Fibroblast of skin of scalp (primary cell): Measurements from ENCODE around the gene GALNT9. TPM values are rescaled to one million over a fixed set of nuclear protein-coding genes. Genes with fewer than 3 reads are reported as not detected.
"Not testable (repeated sequence)": the region's sequence is repeated elsewhere in the genome, so short reads cannot be mapped to it uniquely, and the experiment has no call there.

Experiments
- DNase-seq: peaks from one replicate; pipeline ENCODE4 v3.0.0-alpha.2; 2013
- polyA plus RNA-seq, 2 experiments: library from polyadenylated mRNA; unstranded; fragments of 120-200 nt; gene quantifications; one replicate each; pipeline ENCODE4 v1.2.1, GENCODE V29; 2013; ENCODE audit not compliant: insufficient read length in 2 of 2

The GALNT9 gene
- 0.25 TPM for polyA plus RNA-seq (2013, experiment 1 of 2; ENCODE audit: insufficient read length)
- polyA plus RNA-seq (2013, experiment 2 of 2; ENCODE audit: insufficient read length) = 0.25 TPM

DNA sequence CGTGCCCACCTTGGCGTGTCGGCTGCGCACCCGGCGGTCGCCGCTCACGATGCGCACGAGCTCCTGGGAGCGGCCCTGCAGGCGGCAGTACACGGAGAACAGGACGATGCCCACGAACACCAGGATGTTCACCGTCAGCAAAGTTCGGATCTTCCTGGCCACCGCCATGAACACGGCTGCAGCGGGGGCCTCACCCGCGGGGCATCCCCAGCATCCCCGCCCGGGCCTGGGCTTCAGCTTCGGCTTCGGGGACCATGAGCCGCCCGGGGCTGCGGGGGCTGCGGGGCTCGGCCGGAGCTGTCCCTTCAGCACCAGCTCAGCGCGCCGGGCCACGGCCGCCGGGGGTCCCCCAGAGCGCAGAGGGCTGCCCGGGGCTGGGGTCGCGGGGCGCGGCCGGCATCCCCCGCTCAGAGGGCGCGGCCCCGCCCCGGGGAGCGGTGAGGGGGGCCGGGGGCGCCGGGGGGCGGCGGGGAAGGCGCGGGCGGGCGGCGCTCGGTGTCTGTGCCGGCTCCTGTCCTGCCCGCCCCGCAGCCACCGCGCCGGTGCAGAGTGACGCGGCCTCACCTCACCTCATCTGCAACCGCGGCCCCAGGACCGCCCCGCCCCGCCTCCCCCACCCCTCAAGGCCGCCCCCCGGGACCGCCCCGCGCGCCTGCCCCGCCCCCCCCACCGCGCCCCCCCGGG is at the start of gene GALNT9:
TSS of gene GALNT9 (minus strand) at position 554 of the 684 bp plus-strand sequence. CDS start at position 168, 386 bp downstream.
- DNase-seq = peak; percentile 15

DNA sequence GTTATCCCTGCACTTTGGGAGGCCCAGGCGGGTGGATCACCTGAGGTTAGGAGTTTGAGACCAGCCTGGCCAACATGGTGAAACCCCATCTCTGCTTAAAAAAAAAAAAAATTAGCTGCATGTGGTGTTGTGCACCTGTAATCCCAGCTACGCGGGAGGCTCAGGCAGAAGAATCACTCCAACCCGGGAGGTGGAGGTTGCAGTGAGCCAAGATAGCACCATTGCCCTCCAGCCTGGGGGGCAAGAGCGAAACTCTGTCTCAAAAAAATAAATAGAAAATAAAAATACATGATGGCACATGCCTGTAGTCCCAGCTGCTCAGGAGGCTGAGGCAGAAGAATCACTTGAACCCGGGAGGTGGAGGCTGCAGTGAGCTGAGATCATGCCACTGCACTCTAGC is 49.7 kb upstream of the GALNT9 start:
- not testable (repeated sequence) for DNase-seq

GRCh38 chr12:132377147-132377546 is 47.8 kb upstream of the GALNT9 start:
- DNase-seq = no peak

- no peak for DNase-seq
Measured at GRCh38 chr12:132376464-132376830, 47.1 kb upstream of the GALNT9 start.

- DNase-seq = no peak
Measured at GRCh38 chr12:132375747-132376463, 46.5 kb upstream of the GALNT9 start.

- no peak for DNase-seq
Measured at GRCh38 chr12:132374612-132375445, 45.4 kb upstream of the GALNT9 start.

GRCh38 chr12:132373901-132374611 is 44.7 kb upstream of the GALNT9 start:
- DNase-seq = peak; percentile 11

GRCh38 chr12:132367852-132368251 is 38.5 kb upstream of the GALNT9 start:
- no peak for DNase-seq

DNA sequence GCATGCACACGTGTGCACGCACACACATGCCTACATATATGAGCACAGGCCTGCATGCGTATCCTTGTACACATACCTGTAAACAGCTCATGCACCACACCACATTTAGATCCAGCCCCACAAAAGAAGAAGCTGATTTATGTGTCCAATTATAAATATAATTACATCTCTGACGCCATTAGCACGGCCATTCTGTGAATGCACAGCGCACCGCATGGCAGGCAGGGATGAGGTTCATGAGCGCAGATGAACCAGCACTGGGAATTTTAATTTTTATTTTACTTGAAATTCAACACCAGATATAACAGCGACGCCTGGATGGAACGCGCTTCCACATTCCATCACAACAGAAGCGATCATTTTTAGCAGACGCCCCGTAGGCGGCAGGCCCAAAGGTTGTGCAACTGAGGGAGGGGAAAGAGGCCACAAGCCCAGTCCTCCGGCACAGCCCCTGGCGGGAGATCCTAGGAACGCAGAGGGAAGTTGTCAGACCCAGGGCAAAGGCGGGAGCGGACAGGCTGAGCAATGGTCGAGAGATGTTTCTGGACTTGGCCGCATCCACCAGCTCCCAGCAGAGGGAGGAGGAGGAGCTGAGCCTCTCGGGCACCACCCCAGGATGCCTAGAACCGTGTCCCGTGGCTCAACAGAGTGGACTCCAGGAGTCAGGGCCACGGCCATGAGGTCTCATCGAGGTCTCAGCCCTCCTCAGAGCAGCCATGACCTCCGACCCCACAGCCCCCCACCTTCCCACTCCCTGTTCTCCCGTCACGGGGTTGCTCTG is 37.9 kb upstream of the GALNT9 start:
- peak; percentile 30 for DNase-seq

GRCh38 chr12:132366341-132366861 is 37.0 kb upstream of the GALNT9 start:
- no peak for DNase-seq

DNA sequence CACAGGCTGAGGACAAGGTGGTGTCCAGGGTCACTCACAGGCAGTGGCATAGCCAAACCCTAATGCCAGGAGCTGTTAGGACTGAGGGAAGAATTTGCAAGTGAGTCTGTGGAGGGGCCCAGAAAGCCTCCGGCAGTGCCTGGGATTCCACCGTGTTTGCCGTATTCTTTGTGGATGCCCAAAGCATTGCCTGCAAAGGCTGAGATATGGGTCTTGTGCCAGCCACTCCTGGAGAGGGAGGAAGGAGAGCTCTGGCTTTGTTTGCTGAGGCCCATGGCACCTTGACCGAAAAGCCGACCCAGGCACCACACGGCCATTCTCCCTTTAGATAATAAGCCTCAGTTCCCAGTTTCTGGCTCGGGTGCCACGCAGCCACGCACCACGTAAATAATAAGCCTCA is 35.8 kb upstream of the GALNT9 start:
- no peak for DNase-seq

DNA sequence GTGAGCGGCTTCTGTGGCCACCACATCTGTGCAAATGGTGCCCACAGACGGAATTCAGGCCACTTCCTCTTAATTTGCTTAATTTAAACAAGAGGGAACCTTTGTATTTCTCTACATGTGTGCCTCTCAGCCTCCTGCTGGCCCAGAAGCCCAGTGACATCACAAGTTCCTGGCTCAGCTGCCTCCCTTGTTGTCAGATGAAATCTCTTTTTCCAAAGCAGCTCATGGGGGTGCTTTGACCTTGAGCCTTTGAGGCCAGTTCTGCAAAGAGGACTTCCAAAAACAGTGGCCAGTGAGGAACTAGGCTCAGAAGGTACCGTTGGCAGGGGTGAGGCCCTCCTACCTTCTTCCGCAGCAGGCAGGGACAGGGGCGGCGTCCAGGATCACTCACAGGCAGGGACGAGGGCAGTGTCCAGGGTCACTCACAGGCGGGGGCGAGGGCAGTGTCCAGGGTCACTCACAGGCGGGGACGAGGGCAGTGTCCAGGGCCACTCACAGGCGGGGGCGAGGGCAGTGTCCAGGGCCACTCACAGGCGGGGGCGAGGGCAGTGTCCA is 35.0 kb upstream of the GALNT9 start:
- DNase-seq = no peak

DNA sequence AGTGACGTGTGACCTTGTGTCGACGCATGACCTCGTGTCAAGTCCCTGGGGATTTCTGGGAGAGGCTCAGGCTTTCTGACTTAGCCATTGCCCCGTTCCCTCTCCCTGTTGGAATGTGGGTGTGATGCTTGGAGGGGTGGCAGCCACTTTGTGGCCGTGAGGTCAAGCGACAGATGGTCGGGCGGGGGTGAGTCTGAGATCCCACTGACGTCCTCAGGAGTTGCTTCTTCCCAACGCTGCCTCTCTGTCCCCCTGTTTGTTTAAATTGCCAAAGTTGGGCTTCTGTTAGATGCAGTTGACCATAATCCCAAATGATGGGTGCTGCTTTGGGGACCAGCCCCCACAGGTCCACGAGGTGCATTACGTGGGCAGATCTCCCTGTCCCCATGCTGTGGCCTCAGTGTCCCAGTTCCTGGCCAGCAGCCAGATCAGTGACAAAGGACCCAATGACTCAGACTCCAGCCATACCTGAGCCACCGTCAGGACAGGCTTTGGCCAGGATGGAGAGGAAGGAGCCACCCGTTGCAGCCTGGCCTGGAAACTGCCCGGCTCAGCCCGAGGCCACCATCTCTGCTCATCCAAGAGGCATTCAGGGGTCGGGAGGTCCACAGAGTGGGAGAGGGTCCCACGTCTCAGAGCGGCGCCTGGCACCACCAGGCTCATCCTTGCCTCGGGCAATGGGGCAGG is 34.4 kb upstream of the GALNT9 start:
- DNase-seq = no peak

DNA sequence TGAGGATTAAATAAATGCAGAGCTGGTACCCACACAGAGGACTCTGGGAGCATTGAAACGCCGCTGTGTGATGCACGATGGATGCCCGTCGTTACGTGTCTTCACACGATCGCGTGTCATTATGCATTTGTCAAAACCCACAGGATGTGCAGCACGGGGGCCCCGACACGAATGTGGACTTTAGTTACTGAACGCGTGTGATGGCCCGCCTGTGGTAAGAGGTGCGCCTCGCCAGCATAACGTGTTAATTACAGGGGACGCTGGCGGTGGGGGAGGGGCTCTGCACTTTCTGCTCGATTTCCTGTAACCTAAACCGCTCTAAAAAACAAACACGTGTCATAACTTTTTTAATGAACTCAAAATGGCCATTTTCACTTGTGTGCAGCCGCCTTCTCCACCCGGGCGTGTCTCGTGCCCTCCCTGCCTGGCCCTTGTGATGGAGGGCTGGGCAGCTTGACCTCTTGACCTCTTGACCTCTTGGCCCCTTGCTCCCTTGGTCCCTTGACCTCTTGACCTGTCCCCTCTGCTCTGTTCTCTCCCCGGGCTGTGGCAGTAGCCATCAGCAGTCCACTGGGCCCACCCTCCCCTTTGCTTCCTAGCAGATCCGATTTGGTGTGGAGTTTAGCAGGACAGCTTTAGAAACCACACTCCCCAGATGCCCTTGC is 33.7 kb upstream of the GALNT9 start:
- DNase-seq = no peak

DNA sequence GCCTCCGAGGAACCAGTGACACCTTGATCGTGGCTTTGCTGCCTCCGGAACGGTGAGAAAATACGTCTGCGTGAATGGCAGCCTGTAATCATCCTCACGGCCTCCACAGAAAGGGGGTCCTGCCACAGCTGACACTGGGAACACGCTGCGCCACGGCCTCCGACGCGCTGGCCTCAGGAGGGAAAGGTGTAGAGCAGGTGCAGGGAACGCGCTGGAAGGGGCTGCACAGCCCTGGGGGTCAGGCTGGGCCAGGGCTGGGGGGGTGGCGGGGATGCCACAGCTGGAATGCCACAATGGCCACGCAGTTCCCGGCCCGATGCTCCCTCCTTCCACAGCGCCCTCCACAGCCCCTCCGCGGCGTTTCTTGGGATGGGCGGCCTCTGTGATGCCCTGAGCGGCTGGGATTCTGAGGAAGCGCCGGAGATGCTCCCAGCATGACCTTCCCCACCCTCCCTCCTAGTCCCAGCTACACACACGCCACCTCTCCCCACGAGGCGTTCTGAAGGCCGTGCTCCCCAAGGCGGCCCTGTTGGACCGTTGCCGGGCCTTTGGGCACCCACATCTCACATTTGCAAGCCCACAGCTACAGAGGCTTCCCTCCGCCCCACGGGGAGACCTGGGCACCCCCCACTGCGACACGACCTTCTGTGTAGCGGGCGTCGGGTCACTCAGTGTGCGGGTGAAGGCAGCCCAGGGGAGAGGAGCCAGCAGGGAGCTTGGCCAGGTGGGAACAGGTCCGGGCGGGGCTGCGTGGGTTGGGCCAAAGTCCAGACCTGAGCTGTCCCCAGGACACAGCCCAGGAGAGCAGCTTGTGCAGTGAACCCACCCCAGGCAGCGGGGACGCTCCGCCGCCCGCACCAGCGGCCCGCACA is 31.8 kb upstream of the GALNT9 start:
- no peak for DNase-seq

DNA sequence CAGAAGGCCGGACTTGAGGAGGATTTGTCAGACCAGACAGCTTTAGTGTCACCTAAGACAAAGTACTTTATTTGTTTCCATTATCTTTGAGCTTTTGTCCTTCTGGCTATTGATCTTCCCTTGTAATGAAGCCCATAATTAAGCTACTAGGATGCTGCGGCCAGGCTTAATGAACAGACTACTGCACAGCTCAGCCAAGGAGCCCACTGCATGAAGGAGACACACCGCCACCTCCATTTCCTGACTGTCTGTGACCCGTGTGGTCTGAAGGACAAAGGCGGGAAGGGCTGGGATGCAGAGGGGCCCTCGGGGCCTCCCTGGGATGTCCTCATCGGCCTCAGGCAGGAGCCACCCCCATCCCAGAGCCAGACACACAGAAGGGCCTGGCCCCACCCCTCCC is 31.0 kb upstream of the GALNT9 start:
- no peak for DNase-seq

GRCh38 chr12:132359971-132360370 is 30.6 kb upstream of the GALNT9 start:
- no peak for DNase-seq

- DNase-seq = no peak
Measured at GRCh38 chr12:132359551-132359950, 30.2 kb upstream of the GALNT9 start.
